Measurements from ENCODE around the gene SLX4IP.

The SLX4IP gene

GRCh38 chr20:10648651-10649050, 213.5 kb downstream of the SLX4IP start:
- H3K9me3 ChIP-seq (ENCODE audit: control insufficient read depth, insufficient read depth, low read depth, low read length), result no peaks in the 10 kb centered on the region
- H3K4me3 ChIP-seq (ENCODE audit: low read depth, low read length), result no peak overlapping the region
- H3K27ac ChIP-seq (ENCODE audit: extremely low read depth, low read depth, low read length), result no peak overlapping the region
- H3K4me1 ChIP-seq (ENCODE audit: control insufficient read depth, insufficient read depth, low read length), result peaks cover 1% of the 10 kb centered on the region
- peaks cover 22 to 93% of the 10 kb centered on the region in 2 experiments for H3K36me3 ChIP-seq (ENCODE audit: control insufficient read depth in 2 of 2, insufficient read depth in 1 of 2, low read length in 2 of 2)
- ChIA-PET POLR2A (no interaction called here), CTCF (interaction anchor here (0.6 kb wide), 1 partner anchor 662 kb away, joined by 3 read pairs; no protein-coding TSS in a partner anchor)
- TF ChIP-seq ZBTB11 (tag by site-specific recombination; conservative IDR thresholded peaks at IDR 0.05; ENCODE audit: low read depth), result no peak
- TF ChIP-seq ZNF76 (tag by site-specific recombination; IDR thresholded peaks at IDR 0.05; ENCODE audit: borderline replicate concordance, low read depth), result no peak
- no peak for TF ChIP-seq ZNF514 (tag by site-specific recombination; IDR thresholded peaks at IDR 0.05)
- TF ChIP-seq MZF1 (tag by site-specific recombination; IDR thresholded peaks at IDR 0.05; ENCODE audit: borderline replicate concordance), result no peak
- no peak for TF ChIP-seq KLF8 (tag by site-specific recombination; IDR thresholded peaks at IDR 0.05)
- TF ChIP-seq SALL2 (tag by site-specific recombination; IDR thresholded peaks at IDR 0.05; ENCODE audit: borderline replicate concordance), result no peak
- no peak for TF ChIP-seq EGR2 (tag by site-specific recombination; IDR thresholded peaks at IDR 0.05; ENCODE audit: low read depth)
- no peak for TF ChIP-seq ZNF138 (tag by site-specific recombination; IDR thresholded peaks at IDR 0.05; ENCODE audit: borderline replicate concordance)

- Histone ChIP-seq H3K36me3 (ENCODE audit: control insufficient read depth in 2 of 2, insufficient read depth in 1 of 2, low read length in 2 of 2) (peaks cover 20 to 87% of the 10 kb centered on the region in 2 experiments), H3K4me1 (ENCODE audit: control insufficient read depth, insufficient read depth, low read length) (peaks cover 7% of the 10 kb centered on the region), H3K27ac (ENCODE audit: extremely low read depth, low read depth, low read length) (no peak overlapping the region), H3K9me3 (ENCODE audit: control insufficient read depth, insufficient read depth, low read depth, low read length) (no peaks in the 10 kb centered on the region), H3K4me3 (ENCODE audit: low read depth, low read length) (no peak overlapping the region)
- ChIA-PET CTCF (interaction anchor here (0.6 kb wide), 1 partner anchor 663 kb away, joined by 3 read pairs; no protein-coding TSS in a partner anchor), POLR2A (interaction anchor here (0.8 kb wide), 1 partner anchor 25 kb away, joined by 4 read pairs; the partner anchor contains the start of gene JAG1)
- no peak for TF ChIP-seq ZNF26 (tag by site-specific recombination; IDR thresholded peaks at IDR 0.05)
- no peak for TF ChIP-seq ZNF239 (tag by site-specific recombination; IDR thresholded peaks at IDR 0.05)
- TF ChIP-seq ZNF175 (tag by site-specific recombination; IDR thresholded peaks at IDR 0.05), result no peak
Observed at GRCh38 chr20:10649080-10649796, 214.1 kb downstream of the SLX4IP start.

- Histone ChIP-seq H3K27ac (ENCODE audit: extremely low read depth, low read depth, low read length) (no peak overlapping the region), H3K4me3 (ENCODE audit: low read depth, low read length) (no peak overlapping the region), H3K4me1 (ENCODE audit: control insufficient read depth, insufficient read depth, low read length) (peaks cover 12% of the 10 kb centered on the region), H3K9me3 (ENCODE audit: control insufficient read depth, insufficient read depth, low read depth, low read length) (no peaks in the 10 kb centered on the region), H3K36me3 (ENCODE audit: control insufficient read depth in 2 of 2, insufficient read depth in 1 of 2, low read length in 2 of 2) (peaks cover 17 to 85% of the 10 kb centered on the region in 2 experiments)
- ChIA-PET CTCF (no interaction called here), POLR2A (interaction anchor here (0.8 kb wide), 1 partner anchor 24 kb away, joined by 4 read pairs; the partner anchor contains the start of gene JAG1)
- TF ChIP-seq SALL2 (tag by site-specific recombination; IDR thresholded peaks at IDR 0.05; ENCODE audit: borderline replicate concordance) (no peak), ZNF174 (tag by site-specific recombination; IDR thresholded peaks at IDR 0.05) (no peak), ZNF449 (tag by site-specific recombination; IDR thresholded peaks at IDR 0.05) (no peak), ZNF274 (IDR thresholded peaks at IDR 0.05; ENCODE audit: low read length) (no peak), ZNF274 (tag by site-specific recombination; IDR thresholded peaks at IDR 0.05; ENCODE audit: borderline replicate concordance) (no peak), ZNF645 (tag by site-specific recombination; IDR thresholded peaks at IDR 0.05) (no peak)
Observed at GRCh38 chr20:10649797-10650160, 214.7 kb downstream of the SLX4IP start.

All from HEK293 (cell line).